H1 (cell line): ENCODE data around the gene FRMD4B. TPM values are rescaled to one million over a fixed set of nuclear protein-coding genes. Genes with fewer than 3 reads are reported as not detected.

Experiments used
- RFX5 ChIP-seq: IDR thresholded peaks from 2 replicates; pipeline ENCODE4 v1.6.1; 2011; ENCODE audit warnings: low read depth, low read length, improper control_type of control experiment, borderline replicate concordance
- RXRA ChIP-seq: IDR thresholded peaks from 2 replicates; pipeline ENCODE4 v1.6.1; 2011; ENCODE audit warnings: low read depth, mild to moderate bottlenecking, low read length, moderate library complexity; ENCODE audit not compliant: insufficient read depth
- SP1 ChIP-seq: IDR thresholded peaks from 2 replicates; pipeline ENCODE4 v1.6.1; 2011; ENCODE audit warnings: low read depth, low read length
- SRF ChIP-seq: IDR thresholded peaks from 2 replicates; pipeline ENCODE4 v1.6.1; 2011; ENCODE audit warnings: mild to moderate bottlenecking, low read depth, low read length, moderate library complexity
- polyA plus RNA-seq, 7 experiments: library from polyadenylated mRNA; depleted of rRNA in 3 of 7; stranded (reverse) in 5 of 7; unstranded in 2 of 7; fragments of >200 nt in 5 of 7; fragments of 200-250 nt in 2 of 7; gene quantifications; 1 replicate in 5 of 7; 2 replicates in 1 of 7; 4 replicates in 1 of 7; pipeline versions ENCODE4 v1.2.1 to v1.2.3, GENCODE V29; 2011 to 2013; ENCODE audit warnings: missing spikeins in 2 of 7, mixed read lengths in 2 of 7
- total RNA-seq: library from RNA; stranded (reverse); fragmentation: NEBNext Ultra II Directional; extraction: Animal tissue kit (Norgen Biotek cat#: 25700); gene quantifications from 2 replicates; pipeline ENCODE4 v1.2.1, GENCODE V29; 2021

FRMD4B gene
- total and polyA plus RNA-seq, 2 of the 8 experiments (the other 6 are each of a cell fraction or from before 2014, with no cell fraction given) = 2.7 to 7.2 TPM

DNA sequence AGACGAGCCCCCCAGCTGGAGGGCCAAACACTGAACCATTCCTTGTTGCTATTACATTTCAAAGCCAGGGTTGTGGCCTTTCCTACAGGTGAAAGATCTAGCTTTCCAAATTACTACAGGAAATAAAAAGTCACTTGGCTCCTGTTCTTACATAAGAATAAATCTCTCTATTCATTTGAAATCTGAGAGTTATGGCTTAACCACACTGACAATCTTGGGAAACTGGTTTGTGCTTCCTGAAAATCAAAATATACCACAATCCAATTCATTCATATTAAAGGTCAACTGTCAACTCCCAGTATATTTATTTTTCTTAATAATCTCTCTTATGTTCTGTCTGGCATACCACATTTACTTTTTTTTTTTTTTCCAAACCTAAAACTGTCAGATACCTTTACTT lies 159.8 kb downstream of the FRMD4B start (continued):
- no peak for TF ChIP-seq SP1
- TF ChIP-seq SRF = no peak
- TF ChIP-seq RFX5 = no peak
- TF ChIP-seq RXRA = no peak
